Gastrocnemius medialis (tissue), 4 donors: ENCODE measurements around the gene BCDIN3D. TPM values are rescaled to one million over a fixed set of nuclear protein-coding genes. Genes with fewer than 3 reads are reported as not detected.

ENCODE experiments used
- ATAC-seq, 2 donors: fragments of 150-250 bp; one replicate each; pipeline ENCODE4 v1.9.1; 2016
- DNase-seq, 2 donors: peaks; one replicate each; pipeline ENCODE4 v3.0.0-alpha.2; 2019
- H3K27ac ChIP-seq, 4 donors: fragments of 200-600 bp; sonication (generic); 1 replicate in 1 of 4; 2 replicates in 3 of 4; pipeline ENCODE4 v1.5.1; 2016 to 2018; ENCODE audit warnings: mild to moderate bottlenecking in 2 of 4, moderate library complexity in 1 of 4
- H3K27me3 ChIP-seq, 3 donors: fragments of 200-600 bp; sonication (generic) in 2 of 3; 1 replicate in 1 of 3; 2 replicates in 2 of 3; pipeline versions ENCODE4 v1.5.1 to v1.6.0; 2016 to 2019; ENCODE audit warnings: mild to moderate bottlenecking in 1 of 3, moderate library complexity in 1 of 3
- H3K36me3 ChIP-seq, 2 donors: fragments of 200-600 bp; sonication (generic) in 1 of 2; one replicate each; pipeline ENCODE4 v1.5.1; 2017 to 2018
- H3K4me1 ChIP-seq, 2 donors: fragments of 200-600 bp; sonication (generic) in 1 of 2; one replicate each; pipeline ENCODE4 v1.5.1; 2016 to 2017; ENCODE audit warnings: mild to moderate bottlenecking in 2 of 2
- H3K4me3 ChIP-seq, 4 donors: fragments of 200-600 bp; sonication (generic) in 3 of 4; 1 replicate in 1 of 4; 2 replicates in 3 of 4; pipeline ENCODE4 v1.5.1; 2016 to 2019; ENCODE audit warnings: mild to moderate bottlenecking in 2 of 4
- H3K9me3 ChIP-seq, 3 donors: fragments of 200-600 bp; sonication (generic) in 2 of 3; 1 replicate in 1 of 3; 2 replicates in 2 of 3; pipeline ENCODE4 v1.5.1; 2016 to 2019
- POLR2A ChIP-seq, 2 donors: fragments of 450-650 bp; IDR thresholded peaks; one replicate each; pipeline ENCODE4 v1.6.1; 2017; ENCODE audit warnings: antibody characterized with exemption in 2 of 2, mild to moderate bottlenecking in 2 of 2, moderate library complexity in 2 of 2
- in situ Hi-C, 4 donors: fragments of 200-750 bp; cut with MboI; loops; one replicate each; pipeline versions ENCODE4 v1.15.0 to v1.8.0; 2017; ENCODE audit warnings: low sequenced_read_pairs in 4 of 4
- intact Hi-C: fragments of 100-400 bp; cut with DNase I; formaldehyde crosslinking; loops from one replicate; pipeline ENCODE4 v1.15.1; 2023; ENCODE audit warnings: low total_unique reads
- total RNA-seq, 4 donors: library from RNA; depleted of rRNA; stranded (reverse); fragments of >200 nt; gene quantifications; one replicate each; pipeline versions ENCODE4 v1.1.0 to v1.2.3, GENCODE V29; 2016
- TF ChIP-seq, protein P1 (sequence below), 5 experiments: fragments of 450-650 bp in 3 of 5; fragments of 200-600 bp in 2 of 5; sonication (generic) in 2 of 5; IDR thresholded peaks in 4 of 5; conservative IDR thresholded peaks in 1 of 5; 1 replicate in 4 of 5; 2 replicates in 1 of 5; pipeline ENCODE4 v1.5.1; 2016 to 2019; ENCODE audit warnings: antibody characterized with exemption in 5 of 5, mild to moderate bottlenecking in 3 of 5, moderate library complexity in 3 of 5

The BCDIN3D gene
- total RNA-seq, 4 donors from 2014 or later, result 1.2 to 2.7 (median 2.3) TPM

DNA sequence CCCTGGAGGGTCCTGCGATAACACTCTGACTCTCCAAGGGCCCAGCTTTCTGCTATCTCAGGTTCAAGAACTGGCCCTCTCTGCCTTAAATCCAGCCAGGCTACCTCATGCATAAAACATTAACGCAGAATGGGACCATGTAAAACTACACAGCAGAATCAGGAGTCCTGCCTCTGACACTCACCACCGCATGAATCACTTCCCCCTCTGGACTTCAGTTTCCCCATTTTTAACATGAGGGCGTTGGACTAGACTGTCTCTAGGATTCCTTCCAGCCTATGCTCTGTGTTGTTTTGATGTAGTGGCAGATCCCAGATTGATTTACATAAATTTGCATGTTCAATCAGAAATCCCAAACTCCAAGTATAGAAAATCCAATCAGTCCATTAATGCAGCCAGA lies 18.0 kb downstream of the BCDIN3D start:
- TF ChIP-seq POLR2A (IDR thresholded peaks at IDR 0.05), result no peak
- TF ChIP-seq, protein P1, sequence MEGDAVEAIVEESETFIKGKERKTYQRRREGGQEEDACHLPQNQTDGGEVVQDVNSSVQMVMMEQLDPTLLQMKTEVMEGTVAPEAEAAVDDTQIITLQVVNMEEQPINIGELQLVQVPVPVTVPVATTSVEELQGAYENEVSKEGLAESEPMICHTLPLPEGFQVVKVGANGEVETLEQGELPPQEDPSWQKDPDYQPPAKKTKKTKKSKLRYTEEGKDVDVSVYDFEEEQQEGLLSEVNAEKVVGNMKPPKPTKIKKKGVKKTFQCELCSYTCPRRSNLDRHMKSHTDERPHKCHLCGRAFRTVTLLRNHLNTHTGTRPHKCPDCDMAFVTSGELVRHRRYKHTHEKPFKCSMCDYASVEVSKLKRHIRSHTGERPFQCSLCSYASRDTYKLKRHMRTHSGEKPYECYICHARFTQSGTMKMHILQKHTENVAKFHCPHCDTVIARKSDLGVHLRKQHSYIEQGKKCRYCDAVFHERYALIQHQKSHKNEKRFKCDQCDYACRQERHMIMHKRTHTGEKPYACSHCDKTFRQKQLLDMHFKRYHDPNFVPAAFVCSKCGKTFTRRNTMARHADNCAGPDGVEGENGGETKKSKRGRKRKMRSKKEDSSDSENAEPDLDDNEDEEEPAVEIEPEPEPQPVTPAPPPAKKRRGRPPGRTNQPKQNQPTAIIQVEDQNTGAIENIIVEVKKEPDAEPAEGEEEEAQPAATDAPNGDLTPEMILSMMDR (IDR thresholded peaks at IDR 0.05 in 4 of 5, conservative IDR thresholded peaks at IDR 0.05 in 1 of 5), result no peak
- H3K9me3 ChIP-seq, result no peaks in the 10 kb centered on the region
- peak overlapping the region in 1 of 4 donors; percentile 19 for H3K4me3 ChIP-seq
- intact Hi-C loops, result loop anchor here (5.0 kb wide), 2 partner anchors 43 to 83 kb away; partner anchors contain the start of gene TMBIM6
- H3K4me1 ChIP-seq, result peaks cover 54 to 76% of the 10 kb centered on the region in 2 donors
- ATAC-seq (peak; percentile 21 to 26), DNase-seq (peak in 1 of 2 donors; percentile 41)
- peak overlapping the region; percentile 53 to 96 (median 90) for H3K27ac ChIP-seq
- in situ Hi-C loops, result no loop called here
- no peaks in the 10 kb centered on the region for H3K27me3 ChIP-seq
- no peaks in the 10 kb centered on the region for H3K36me3 ChIP-seq

DNA sequence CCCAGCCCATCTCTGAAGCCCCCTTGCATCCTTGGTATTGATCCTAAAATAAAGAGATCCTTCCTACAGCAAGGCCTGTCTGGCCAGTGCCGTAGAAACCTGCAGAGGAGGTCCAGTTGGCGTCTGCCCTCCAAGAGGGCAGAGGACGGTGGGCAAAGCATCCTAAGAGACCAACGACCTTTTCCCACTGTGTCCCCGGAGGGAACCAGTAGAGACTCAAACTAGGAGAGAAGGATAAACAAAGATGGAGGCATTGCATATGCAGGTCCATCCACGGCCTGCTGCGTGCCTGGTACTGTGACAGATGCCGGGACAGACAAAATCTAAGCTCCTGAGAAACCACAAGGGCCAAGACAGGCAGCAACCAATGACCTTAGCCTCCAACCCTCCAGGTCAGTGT lies 18.5 kb downstream of the BCDIN3D start:
- Histone ChIP-seq H3K27ac (peak overlapping the region; percentile 53 to 96 (median 90)), H3K9me3 (no peaks in the 10 kb centered on the region), H3K4me3 (no peak overlapping the region), H3K4me1 (peaks cover 54 to 81% of the 10 kb centered on the region in 2 donors), H3K27me3 (no peaks in the 10 kb centered on the region), H3K36me3 (no peaks in the 10 kb centered on the region)
- ATAC-seq (no peak), DNase-seq (no peak)
- in situ Hi-C loops (no loop called here), intact Hi-C loops (no loop called here)
- TF ChIP-seq POLR2A (IDR thresholded peaks at IDR 0.05), result no peak
- TF ChIP-seq, protein P1 (IDR thresholded peaks at IDR 0.05 in 4 of 5, conservative IDR thresholded peaks at IDR 0.05 in 1 of 5), result no peak

DNA sequence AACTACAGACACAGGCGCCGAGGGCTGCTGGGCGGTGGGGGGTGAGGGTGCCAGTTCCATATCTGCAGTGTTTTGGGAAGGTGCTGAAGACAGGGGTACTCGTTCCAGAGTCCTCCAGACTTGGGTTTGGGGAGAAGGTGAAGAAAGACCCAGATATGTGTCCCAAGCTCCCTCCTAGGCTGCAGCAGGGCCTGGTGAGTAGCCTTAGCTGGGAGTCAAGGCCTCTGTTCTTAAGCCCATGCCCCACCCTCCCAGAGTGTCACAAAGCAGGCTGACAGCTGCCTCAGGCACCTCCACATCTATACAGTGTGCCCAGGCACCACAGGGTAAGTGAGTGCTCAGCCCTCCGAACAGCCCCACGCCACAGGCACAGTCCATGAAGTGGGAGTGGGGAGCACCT lies 19.0 kb downstream of the BCDIN3D start:
- no peaks in the 10 kb centered on the region for H3K27me3 ChIP-seq
- TF ChIP-seq, protein P1 (IDR thresholded peaks at IDR 0.05 in 4 of 5, conservative IDR thresholded peaks at IDR 0.05 in 1 of 5), result no peak
- no peak for TF ChIP-seq POLR2A (IDR thresholded peaks at IDR 0.05)
- peaks cover 52 to 78% of the 10 kb centered on the region in 2 donors for H3K4me1 ChIP-seq
- H3K36me3 ChIP-seq, result no peaks in the 10 kb centered on the region
- H3K9me3 ChIP-seq, result no peaks in the 10 kb centered on the region
- H3K27ac ChIP-seq, result peak overlapping the region; percentile 53 to 96 (median 90)
- no peak overlapping the region for H3K4me3 ChIP-seq
- intact Hi-C loops (no loop called here), in situ Hi-C loops (no loop called here)
- DNase-seq, result no peak
- ATAC-seq, result no peak

DNA sequence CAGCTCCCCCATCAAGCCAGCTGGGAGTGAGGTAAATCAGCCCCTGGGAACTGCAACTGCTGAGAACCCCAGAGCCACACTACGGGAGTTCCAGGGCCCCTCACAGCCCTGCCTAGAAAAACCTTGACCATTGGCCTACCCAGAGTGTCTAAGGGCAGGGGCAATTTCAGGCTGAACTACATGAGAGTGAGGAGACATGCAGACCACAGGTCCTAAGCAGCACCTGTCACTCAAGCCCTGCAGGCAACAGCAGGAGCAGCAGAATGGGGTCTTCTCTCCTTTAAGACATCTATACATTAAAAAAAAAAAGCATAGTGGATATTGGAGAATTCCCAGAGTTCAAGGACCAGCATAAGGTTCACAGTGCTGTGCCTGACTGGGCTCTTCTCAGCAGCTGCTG lies 19.6 kb downstream of the BCDIN3D start:
- H3K4me3 ChIP-seq, result no peak overlapping the region

More for the DNA sequence above, 19.6 kb downstream of the BCDIN3D start:
- in situ Hi-C loops, result no loop called here
- H3K27me3 ChIP-seq, result no peaks in the 10 kb centered on the region
- no peak for ATAC-seq
- intact Hi-C loops, result no loop called here
- no peak for DNase-seq
- H3K36me3 ChIP-seq, result no peaks in the 10 kb centered on the region
- H3K4me1 ChIP-seq, result peaks cover 48 to 75% of the 10 kb centered on the region in 2 donors
- H3K9me3 ChIP-seq, result no peaks in the 10 kb centered on the region
- H3K27ac ChIP-seq, result peak overlapping the region in 1 of 4 donors; percentile 5
- TF ChIP-seq, protein P1 (IDR thresholded peaks at IDR 0.05 in 4 of 5, conservative IDR thresholded peaks at IDR 0.05 in 1 of 5), result no peak
- no peak for TF ChIP-seq POLR2A (IDR thresholded peaks at IDR 0.05)
